GM12873 (cell line): ENCODE results near the gene SLC7A4.

Source experiments
- TF ChIP-seq, protein P1 (sequence below): IDR thresholded peaks from 2 replicates; pipeline ENCODE4 v1.5.1; 2012; ENCODE audit warnings: low read depth, mild to moderate bottlenecking, moderate library complexity, low read length, control low read depth; ENCODE audit not compliant: insufficient read depth; ENCODE audit errors: missing control alignments

SLC7A4 gene

DNA sequence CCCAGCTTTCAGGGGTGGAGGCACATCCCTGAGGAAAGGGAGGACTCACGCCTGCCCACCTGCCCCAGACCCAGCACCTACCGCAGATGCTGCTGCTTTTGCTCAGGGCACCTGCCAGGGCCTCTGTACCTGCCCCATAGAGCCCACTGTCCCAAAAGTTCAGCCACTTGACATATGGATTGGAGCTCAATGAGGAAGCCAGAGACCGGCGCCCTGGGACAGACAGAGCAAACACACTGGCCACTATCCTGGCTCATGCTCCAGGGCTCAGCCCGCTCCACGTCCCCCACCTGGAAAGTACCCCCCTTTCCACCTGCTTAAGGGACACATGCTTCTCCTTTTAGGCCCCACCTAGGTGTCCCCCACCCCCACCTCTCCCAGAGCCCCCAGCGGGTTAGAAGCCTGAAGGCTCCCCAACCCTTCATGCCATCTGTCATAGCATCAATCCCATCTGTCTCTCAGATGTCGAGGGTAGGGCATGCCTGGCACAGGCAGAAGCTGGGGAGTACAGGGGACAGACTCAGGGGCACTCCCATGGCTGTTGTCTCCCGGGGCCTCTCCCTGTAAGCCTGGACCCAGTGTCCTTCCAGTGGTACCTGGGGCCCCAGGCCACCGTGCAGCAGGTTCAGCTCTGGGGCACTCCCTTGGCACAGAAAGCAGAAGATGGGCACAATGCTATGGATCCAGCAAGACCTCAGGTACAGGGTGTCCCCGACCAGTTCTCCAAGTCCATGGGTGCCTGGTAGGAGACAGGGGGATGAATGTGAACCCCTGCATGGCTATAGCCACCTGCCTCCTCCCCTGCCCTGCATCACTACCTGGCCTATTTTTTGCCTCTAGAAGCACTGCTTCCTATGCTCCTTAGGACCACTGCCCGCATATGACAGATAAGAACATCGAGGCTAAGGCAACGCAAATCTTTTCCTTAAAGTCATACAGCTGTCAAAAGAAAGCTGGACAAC, 19.6 kb downstream of the SLC7A4 start:
- TF ChIP-seq, protein P1, sequence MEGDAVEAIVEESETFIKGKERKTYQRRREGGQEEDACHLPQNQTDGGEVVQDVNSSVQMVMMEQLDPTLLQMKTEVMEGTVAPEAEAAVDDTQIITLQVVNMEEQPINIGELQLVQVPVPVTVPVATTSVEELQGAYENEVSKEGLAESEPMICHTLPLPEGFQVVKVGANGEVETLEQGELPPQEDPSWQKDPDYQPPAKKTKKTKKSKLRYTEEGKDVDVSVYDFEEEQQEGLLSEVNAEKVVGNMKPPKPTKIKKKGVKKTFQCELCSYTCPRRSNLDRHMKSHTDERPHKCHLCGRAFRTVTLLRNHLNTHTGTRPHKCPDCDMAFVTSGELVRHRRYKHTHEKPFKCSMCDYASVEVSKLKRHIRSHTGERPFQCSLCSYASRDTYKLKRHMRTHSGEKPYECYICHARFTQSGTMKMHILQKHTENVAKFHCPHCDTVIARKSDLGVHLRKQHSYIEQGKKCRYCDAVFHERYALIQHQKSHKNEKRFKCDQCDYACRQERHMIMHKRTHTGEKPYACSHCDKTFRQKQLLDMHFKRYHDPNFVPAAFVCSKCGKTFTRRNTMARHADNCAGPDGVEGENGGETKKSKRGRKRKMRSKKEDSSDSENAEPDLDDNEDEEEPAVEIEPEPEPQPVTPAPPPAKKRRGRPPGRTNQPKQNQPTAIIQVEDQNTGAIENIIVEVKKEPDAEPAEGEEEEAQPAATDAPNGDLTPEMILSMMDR = no peak

DNA sequence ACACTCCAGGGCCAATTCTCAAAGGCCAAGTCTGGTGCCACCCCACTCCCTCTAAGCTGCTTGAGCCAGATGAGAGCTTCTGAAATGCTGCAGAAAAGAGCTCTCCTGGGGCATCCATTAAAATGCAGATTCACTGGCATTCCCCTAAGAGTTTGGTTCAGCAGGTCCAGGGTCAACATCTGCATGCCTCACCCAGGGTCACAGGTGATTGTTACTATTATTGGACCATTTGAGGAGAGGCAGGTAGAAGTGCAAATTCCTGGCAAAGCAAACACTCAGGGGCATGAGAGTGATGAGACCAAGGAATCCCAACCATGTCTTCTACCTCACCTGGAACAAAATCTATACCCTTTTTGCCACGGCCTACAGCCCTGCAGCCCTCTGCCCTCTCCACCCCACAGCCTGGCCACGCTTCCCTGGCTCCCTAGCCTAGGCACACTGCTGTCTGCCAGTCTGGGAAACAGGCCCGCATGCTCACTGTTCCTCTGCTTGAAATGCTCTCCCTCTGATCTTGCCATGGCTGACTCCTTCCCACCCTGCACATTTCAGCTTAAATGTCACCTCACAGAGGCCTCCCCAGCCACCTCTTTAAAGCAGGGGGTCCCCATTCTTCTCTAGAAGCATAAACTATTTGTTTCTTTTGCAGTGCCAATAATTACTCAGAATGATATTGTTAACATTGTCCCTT, 21.8 kb downstream of the SLC7A4 start:
- TF ChIP-seq, protein P1 = no peak

DNA sequence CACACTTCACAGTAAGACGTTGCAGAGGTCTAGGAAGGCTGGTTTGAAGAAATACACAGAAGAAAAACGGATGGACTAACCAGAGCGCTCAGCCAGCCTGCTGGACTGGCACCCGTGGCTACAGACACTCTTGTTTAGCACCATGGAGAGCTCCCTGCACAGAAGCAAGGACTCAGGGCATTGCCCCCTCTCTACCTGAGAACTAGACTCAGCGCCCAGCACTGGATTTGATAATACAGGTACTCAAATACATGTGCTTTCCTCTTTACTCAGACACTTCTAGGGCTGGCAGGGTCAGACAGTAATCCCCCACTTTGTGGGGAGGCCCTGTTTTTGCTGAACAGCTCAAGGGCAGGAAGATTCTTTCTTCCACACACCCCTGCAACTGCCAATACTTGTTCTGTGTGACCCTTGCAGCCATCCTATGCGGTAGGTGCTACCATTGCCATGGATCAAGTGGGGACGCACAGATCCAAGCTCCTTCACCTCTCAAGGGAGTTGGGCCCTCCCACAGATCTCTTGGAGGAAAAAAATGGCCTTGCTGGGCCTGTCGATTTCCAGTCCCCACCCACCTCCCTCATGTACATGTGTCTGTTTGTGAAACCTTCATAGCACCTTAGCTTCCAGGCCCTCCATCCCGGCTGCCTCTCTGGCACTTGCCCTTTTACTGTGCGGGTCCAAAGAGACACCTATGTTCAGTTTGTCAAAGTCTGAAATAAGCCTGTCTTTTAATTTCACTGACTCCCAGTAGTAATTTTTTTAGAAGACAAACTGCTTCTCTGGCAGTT, 22.5 kb downstream of the SLC7A4 start:
- TF ChIP-seq, protein P1 = no peak

DNA sequence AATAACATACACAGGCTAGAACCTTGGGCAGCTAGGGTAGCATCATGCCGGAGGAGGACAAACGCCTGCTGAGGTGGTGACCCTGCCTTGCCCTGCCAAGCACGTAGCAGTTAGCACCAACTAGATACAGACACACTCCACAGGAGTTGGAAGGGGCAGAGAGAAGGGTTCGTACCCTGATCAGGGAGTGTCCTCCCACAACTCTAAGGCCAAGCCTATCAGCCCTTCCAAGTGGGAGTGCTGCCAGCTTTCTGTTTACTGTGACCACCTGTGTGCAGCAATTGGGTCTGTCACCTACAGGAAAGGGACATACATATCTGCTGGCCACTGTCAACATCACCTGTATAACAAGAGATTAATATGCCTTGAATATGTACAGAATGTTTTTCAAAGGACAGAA, 28.6 kb downstream of the SLC7A4 start:
- TF ChIP-seq, protein P1 = no peak

DNA sequence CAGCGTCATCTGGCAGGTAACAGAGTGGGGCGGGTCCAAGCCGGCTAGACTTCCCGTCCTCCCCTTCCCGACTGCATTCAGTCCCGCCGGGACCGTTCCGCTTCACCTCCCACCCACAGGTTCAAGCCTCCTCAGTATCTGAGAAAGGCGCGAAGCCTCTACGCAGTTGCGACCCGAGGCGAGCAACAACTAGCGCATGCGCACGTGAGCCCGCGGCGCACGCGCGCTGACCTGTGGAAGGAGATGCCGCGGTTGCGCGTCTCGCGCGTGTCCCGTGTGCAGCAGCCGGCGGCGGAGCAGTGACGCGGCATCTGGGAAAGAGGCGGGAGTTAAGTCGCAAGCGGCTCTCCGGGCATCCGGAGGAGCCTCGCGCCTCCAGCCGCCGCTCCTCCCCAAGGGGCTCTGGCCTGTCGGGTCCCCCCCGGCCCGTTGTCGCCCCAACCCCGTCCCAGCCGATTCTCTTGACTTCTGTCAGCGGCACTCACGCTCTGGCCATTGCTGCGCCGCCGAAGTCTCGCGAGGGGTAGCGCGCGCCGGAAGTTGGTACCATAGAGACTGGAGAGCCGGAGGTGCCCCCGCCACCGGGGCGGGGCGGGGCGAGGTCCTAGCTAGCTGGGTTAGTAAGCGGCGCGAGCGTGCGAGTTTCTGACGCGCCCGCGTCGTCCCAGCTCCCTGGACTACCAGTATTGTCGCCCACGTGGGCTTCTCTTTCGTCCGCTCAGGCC, 30.6 kb downstream of the SLC7A4 start, which contains the start of gene THAP7:
Gene THAP7, minus strand, starts transcription at position 518 of the 725 bp plus-strand sequence. Its CDS starts 207 bp downstream, at position 311.
- TF ChIP-seq, protein P1 = no peak

DNA sequence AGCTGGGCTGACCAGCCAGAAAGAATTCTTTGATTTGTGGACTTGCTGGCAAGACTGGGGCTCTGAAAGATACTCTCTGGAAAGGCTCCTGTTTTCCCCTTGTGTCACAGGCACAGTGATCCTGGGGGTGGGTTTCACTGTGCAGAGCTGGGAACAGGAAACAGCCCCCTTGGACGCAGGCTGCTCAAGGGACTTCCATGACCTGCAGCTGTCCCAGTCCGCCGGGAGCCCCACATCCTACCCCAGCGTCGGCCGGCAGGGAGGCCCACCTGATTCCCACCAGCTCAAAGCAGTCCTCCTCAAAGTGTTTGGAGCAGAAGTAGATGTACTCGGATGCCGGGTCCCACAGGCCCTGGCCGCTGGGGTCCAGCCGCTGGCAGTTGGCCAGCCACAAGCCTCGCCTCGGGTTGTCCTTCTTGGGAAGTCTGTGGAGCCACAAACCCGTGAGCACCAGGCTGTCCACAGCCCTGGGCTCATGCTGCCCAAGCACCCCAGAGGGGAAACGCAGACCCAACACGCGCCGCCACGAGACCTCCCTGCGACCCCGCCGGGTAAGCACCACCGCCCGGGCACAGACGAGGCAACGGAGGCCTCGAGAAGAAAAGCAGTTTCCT, 31.3 kb downstream of the SLC7A4 start:
- TF ChIP-seq, protein P1 = no peak
